Epithelial cell of proximal tubule (primary cell): ENCODE data around the gene PRMT7. TPM values are rescaled to one million over a fixed set of nuclear protein-coding genes. Genes with fewer than 3 reads are reported as not detected.

Experiments used
- DNase-seq: peaks from one replicate; pipeline ENCODE4 v3.0.0-alpha.2; 2011; ENCODE audit warnings: low read depth
- H3K4me3 ChIP-seq: 2 replicates; pipeline ENCODE4 v1.5.1; 2011; ENCODE audit warnings: low read depth, mild to moderate bottlenecking, low read length
- CTCF ChIP-seq: conservative IDR thresholded peaks from 2 replicates; pipeline ENCODE4 v1.5.1; 2012; ENCODE audit warnings: low read depth, mild to moderate bottlenecking, low read length
- total RNA-seq: library from RNA; depleted of rRNA; stranded (reverse); fragments of >200 nt; gene quantifications from 2 replicates; pipeline ENCODE4 v1.2.3, GENCODE V29; 2015

The PRMT7 gene
- total RNA-seq, 1 donor from 2014 or later, result 32.1 TPM

- no peak for TF ChIP-seq CTCF
- no peak overlapping the region for H3K4me3 ChIP-seq
- DNase-seq, result no peak
These were observed 88.6 kb downstream of the PRMT7 start for GRCh38 chr16:68399456-68399855.

GRCh38 chr16:68400083-68400923 is 89.5 kb downstream of the PRMT7 start:
- no peak for DNase-seq
- H3K4me3 ChIP-seq, result no peak overlapping the region
- no peak for TF ChIP-seq CTCF

GRCh38 chr16:68400924-68401460 is 90.2 kb downstream of the PRMT7 start:
- H3K4me3 ChIP-seq, result no peak overlapping the region
- no peak for DNase-seq
- no peak for TF ChIP-seq CTCF

GRCh38 chr16:68401871-68402747 is 91.3 kb downstream of the PRMT7 start:
- H3K4me3 ChIP-seq, result no peak overlapping the region
- no peak for TF ChIP-seq CTCF
- no peak for DNase-seq

GRCh38 chr16:68402748-68403040 is 91.9 kb downstream of the PRMT7 start:
- TF ChIP-seq CTCF, result no peak
- H3K4me3 ChIP-seq, result no peak overlapping the region
- no peak for DNase-seq

- no peak overlapping the region for H3K4me3 ChIP-seq
- DNase-seq, result no peak
- no peak for TF ChIP-seq CTCF
These were observed 92.4 kb downstream of the PRMT7 start for GRCh38 chr16:68403177-68403576.
